H1 (cell line): ENCODE data around the gene TAF10. TPM values are rescaled to one million over a fixed set of nuclear protein-coding genes. Genes with fewer than 3 reads are reported as not detected.

Source experiments
- ATF3 ChIP-seq: IDR thresholded peaks from 2 replicates; pipeline ENCODE4 v1.6.1; 2011; ENCODE audit warnings: low read depth, mild to moderate bottlenecking, low read length; ENCODE audit not compliant: insufficient read depth
- CBX5 ChIP-seq: fragments of 300-800, 300-1000 bp; sonication (generic); IDR thresholded peaks from 2 replicates; pipeline ENCODE4 v1.7.1; 2016; ENCODE audit warnings: antibody characterized with exemption, low read length, low read depth
- SUZ12 ChIP-seq: fragments of 200-600 bp; sonication (generic); IDR thresholded peaks from 2 replicates; pipeline ENCODE4 v1.6.1; 2012; ENCODE audit warnings: mild to moderate bottlenecking, inconsistent platforms, low read length, moderate library complexity, mixed read lengths
- polyA plus RNA-seq, 7 experiments: library from polyadenylated mRNA; depleted of rRNA in 3 of 7; stranded (reverse) in 5 of 7; unstranded in 2 of 7; fragments of >200 nt in 5 of 7; fragments of 200-250 nt in 2 of 7; gene quantifications; 1 replicate in 5 of 7; 2 replicates in 1 of 7; 4 replicates in 1 of 7; pipeline versions ENCODE4 v1.2.1 to v1.2.3, GENCODE V29; 2011 to 2013; ENCODE audit warnings: missing spikeins in 2 of 7, mixed read lengths in 2 of 7
- total RNA-seq: library from RNA; stranded (reverse); fragmentation: NEBNext Ultra II Directional; extraction: Animal tissue kit (Norgen Biotek cat#: 25700); gene quantifications from 2 replicates; pipeline ENCODE4 v1.2.1, GENCODE V29; 2021

The TAF10 gene
- total and polyA plus RNA-seq, 2 of the 8 experiments (the other 6 are each of a cell fraction or from before 2014, with no cell fraction given): 128 to 213 TPM

GRCh38 chr11:6615046-6615445, 3.0 kb upstream of the TAF10 start (continued):
- TF ChIP-seq SUZ12: no peak
- no peak for TF ChIP-seq CBX5
- no peak for TF ChIP-seq ATF3
